RCC 7860 (cell line): ENCODE measurements around the gene FEM1B.

Source experiments
- DNase-seq: peaks from one replicate; pipeline ENCODE4 v3.0.0-alpha.2; 2015; ENCODE audit warnings: low spot score
- FAIRE-seq: peaks from 2 replicates; lab custom pipeline; 2012; peaks lifted over from hg19 to GRCh38; lab: Jason Lieb, UNC

FEM1B gene

GRCh38 chr15:68344600-68344999 lies 67.1 kb downstream of the FEM1B start:
- DNase-seq (no peak), FAIRE-seq (no peak)
